GM23248 (cell line): ENCODE data around the gene CEP131.

Experiments
- EZH2 ChIP-seq: fragments of 200-600 bp; sonication (generic); IDR thresholded peaks from 2 replicates; pipeline ENCODE4 v1.6.1; 2018; ENCODE audit warnings: antibody characterized with exemption, mild to moderate bottlenecking; ENCODE audit not compliant: insufficient read depth, poor library complexity, severe bottlenecking
- EZH2phosphoT487 ChIP-seq: fragments of 200-600 bp; sonication (generic); IDR thresholded peaks from 2 replicates; pipeline ENCODE4 v1.6.1; 2018; ENCODE audit warnings: antibody characterized with exemption, moderate library complexity, mild to moderate bottlenecking, low read depth; ENCODE audit not compliant: insufficient read depth

GRCh38 chr17:81191646-81192045 lies 31.1 kb downstream of the CEP131 start:
- TF ChIP-seq EZH2 (no peak), EZH2phosphoT487 (no peak)
